CD4-positive, alpha-beta T cell treated with Interleukin-12 subunit alpha and Interleukin-12 subunit beta, for 1 hour (primary cell): ENCODE measurements around the gene H1-8.
"Not testable (repeated sequence)": the region's sequence is repeated elsewhere in the genome, so short reads cannot be mapped to it uniquely, and the experiment has no call there.

Experiments used
- DNase-seq: peaks from one replicate; pipeline ENCODE4 v3.0.0-alpha.2; 2020

H1-8 gene

DNA sequence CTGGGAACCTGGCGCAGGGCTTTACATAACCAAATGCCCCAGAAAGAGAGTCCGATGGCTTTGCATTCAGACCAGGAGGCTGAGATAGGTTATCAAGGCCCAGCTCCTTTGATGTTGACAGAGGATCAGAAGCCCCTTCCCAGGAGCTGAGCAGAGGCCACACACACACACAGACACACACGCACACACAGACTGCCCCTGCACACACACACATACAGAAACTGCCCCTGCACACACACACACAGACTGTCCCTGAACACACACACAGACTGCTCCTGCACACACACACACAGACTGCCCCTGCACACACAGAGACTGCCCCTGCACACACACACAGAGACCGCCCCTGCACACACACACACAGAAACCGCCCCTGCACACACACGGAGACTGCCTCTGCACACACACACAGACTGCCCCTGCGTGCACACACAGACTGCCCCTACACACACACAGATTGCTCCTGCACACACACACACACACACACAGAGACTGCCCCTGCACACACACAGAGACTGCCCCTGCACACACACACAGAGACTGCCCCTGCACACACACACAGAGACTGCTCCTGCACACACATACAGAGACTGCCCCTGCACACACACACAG lies 27.0 kb upstream of the H1-8 start:
- DNase-seq, result not testable (repeated sequence)

DNA sequence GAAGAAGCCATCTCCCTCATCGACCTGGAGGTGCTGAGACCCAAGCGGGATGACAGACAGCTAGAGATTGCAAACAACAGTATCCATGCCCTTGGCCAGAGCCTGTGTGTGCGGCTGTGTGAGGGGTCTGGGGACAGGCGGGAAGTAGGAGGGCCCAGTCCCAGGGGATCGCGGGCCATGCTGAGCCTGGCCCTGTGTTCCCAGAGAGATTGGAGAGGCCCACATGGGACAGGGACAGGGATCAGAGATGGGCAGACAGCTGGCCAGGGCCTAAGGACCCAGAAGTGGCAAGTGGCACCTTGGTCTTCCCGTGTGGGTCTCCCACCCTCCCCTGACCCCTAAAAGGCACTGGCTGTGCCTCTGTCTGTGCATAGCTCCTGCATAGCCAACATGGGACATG lies 25.5 kb upstream of the H1-8 start:
- DNase-seq, result no peak

DNA sequence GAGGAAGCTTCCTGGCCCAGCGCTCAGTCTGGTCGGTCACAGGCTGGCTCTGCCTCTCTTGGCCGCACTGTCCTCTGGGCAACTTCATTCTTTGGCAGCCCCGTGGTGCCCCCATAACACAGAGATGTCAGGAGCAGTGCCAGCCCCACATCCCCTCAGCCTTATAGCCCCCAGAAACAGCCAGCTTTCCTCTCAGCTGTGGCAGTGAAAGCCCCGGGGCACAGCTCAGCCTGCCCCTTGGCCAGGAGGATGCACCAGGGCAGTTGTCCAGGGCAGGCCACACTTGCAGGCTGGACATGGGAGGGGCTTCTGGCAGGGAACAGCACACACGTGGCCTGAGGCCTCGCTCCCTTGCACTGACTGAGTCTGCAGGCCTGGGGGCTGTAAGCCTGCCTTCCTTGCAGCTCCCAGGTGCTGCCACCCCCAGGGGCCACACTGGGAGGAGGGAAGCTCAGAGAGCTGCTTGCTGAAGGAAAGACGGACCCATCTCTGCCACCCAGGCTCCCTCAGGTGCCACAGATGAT lies 24.9 kb upstream of the H1-8 start:
- DNase-seq, result no peak

DNA sequence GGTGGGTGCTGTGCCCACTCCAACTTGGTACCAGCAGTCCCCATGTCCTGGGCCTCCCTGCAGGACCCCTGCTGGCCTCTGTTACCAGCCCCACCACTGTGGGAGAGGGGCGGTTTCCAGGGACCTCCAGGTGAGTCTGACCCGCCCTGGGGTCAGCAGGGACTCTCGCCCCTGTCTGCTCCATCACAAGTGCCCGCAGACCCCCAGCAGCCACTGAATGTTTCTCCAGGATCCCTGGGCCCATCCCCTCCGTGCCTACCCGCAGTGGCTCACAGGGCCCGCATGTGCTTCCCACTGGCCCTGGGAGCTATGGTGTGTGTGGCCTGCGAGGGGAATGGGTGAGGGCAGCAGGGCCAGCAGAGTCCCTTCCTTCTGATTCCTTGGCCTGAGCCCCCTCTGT lies 24.4 kb upstream of the H1-8 start:
- no peak for DNase-seq

DNA sequence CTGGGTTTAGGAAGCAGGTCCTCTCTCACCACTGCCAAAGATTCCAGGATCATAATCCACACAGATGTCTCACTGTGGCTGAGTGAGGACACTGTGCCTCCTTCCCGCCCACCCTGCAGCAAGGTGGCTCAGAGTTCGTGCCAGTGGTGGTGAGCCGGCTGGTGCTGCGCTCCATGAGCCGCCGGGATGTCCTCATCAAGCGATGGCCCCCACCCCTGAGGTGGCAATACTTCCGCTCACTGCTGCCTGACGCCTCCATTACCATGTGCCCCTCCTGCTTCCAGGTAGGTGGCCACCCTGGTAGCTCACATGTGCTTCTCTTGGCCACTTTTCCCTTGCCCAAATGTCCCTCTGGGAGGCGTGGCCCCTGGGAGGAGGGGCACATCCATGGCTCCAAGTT lies 23.5 kb upstream of the H1-8 start:
- no peak for DNase-seq

DNA sequence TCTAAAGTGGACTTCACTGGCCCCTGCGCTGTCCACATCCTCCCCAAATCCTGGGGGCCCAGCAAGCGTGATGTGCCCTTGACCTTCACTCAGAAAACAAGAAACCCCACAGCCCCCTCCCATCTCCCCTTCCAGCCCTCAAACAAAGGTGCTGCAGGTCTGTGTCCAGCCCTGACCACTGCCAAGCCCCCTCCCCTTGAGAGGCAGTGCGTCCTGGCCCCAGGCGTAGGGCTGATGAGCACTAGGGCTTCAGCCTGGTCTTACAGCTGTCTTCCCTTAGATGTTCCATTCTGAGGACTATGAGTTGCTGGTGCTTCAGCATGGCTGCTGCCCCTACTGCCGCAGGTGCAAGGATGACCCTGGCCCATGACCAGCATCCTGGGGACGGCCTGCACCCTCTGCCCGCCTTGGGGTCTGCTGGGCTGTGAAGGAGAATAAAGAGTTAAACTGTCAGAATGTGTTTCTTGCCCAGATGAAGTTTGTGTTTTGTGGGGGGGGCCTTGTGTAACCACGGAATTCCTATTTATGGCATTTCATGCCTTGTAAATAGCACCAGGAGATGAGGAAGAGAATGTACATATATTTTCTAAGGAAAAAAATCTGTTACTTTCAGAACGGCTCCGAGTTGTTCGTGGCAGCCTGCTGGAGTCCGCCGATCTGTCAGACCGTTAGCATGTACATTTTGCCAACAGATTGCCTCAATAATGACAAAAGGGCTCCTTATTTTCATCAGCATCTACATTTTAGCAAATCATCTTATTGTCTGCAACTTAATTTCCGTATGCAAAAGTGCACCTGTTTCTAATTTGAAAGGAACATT lies 22.9 kb upstream of the H1-8 start:
- DNase-seq, result no peak

DNA sequence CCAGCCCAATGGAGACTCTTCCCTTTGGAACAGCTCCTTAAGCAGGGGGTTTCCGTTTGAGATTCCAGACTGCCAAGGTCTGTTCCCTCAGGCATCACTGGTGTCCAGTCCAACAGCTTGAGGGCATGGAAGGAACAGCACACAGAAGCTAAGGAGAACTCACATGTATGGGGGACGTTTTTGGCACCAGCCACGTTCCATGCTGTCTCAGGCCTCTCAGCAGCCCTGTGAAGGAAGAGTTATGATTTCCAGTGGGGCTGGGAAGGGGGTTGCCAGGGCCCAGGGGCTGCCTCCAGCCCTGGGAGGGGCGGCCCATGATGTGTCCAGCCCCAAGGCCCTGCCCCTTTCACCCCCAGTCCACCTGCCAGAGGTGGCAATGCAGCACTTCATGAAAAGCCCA lies 22.0 kb upstream of the H1-8 start:
- no peak for DNase-seq

DNA sequence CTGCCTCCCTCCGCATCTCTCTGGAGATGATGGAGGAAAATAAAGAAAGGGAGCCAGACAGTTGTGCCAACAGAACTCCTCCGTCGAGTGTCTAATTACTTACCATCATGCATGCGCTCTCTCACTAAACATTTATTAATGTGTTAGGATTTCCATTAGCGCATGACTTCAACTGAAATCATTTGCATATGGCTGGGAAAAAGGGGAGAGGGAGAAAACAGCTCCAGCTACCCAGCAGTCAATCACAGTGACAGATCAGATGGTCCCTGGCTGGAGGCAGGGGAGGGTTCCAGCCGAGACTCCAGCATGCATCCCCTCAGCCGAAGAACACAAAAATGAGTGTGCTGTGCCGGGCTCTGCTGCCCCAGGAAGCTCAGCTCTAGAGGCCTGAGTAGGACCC lies 21.4 kb upstream of the H1-8 start:
- DNase-seq, result no peak

DNA sequence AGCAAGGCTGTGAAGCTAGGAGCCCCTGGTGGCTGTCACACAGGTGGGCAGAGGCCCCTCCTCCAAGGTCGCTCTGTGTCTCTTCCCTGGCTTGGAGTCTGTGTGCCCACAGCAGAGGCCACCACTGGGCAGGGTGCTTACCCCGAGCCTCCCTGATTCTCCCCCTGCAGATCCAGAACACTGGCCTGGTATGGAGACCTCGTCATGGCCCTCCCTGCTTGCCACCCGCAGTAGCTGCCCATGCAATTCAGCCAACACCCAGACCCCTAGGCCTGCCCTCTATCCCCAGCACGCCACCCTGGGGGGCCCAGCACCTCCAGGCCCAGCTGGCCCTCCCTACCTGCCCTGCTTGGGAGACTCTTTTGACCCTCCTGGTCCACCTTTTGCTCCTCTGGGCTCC lies 20.0 kb upstream of the H1-8 start:
- DNase-seq, result no peak

DNA sequence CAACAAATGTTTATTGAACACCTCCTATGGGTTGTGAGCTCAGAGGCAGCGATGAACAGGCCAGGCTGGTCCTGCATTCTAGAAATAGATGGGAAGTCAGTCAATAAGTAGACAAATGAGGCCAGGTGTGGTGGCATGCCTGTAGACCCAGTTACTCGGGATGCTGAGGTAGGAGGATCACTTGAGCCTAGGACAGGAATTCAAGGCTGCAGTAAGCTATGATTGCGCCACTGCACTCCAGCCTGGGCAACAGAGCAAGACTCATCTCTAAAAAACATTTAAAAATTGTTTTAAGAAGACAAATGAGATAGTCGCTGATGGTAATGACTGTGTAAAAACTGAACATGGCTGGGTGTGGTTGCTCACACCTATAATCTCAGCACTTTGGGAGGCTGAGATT lies 18.9 kb upstream of the H1-8 start:
- DNase-seq, result no peak

DNA sequence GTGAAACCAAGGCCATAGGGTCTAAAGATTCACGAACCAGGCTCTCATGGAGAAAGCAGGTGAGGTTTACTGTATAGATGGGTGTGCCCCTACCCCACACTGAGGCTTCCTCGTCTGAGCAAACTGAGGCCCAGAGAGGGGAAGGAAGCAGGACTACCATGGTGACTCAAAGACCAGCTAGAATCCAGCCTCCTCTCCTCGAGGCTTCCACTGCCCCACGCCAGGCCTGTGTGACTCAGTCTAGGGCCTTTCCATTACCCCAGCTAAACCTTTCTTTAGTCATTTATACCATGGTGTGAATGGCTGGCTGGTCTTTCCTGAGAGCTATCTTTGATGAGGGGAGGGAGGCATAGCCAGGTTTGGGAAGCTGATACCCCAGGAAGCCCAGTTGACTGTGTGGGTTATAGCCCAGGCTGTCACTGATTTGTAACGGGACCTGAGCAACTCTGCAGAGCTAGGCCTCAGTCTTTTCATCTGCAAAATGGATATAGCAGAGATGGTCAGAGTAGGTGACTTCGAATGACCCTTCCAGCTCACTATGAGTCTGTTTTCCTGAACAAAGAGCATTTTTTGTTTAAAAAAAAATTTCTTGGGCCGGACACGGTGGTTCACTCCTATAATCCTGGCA lies 17.5 kb upstream of the H1-8 start:
- no peak for DNase-seq

DNA sequence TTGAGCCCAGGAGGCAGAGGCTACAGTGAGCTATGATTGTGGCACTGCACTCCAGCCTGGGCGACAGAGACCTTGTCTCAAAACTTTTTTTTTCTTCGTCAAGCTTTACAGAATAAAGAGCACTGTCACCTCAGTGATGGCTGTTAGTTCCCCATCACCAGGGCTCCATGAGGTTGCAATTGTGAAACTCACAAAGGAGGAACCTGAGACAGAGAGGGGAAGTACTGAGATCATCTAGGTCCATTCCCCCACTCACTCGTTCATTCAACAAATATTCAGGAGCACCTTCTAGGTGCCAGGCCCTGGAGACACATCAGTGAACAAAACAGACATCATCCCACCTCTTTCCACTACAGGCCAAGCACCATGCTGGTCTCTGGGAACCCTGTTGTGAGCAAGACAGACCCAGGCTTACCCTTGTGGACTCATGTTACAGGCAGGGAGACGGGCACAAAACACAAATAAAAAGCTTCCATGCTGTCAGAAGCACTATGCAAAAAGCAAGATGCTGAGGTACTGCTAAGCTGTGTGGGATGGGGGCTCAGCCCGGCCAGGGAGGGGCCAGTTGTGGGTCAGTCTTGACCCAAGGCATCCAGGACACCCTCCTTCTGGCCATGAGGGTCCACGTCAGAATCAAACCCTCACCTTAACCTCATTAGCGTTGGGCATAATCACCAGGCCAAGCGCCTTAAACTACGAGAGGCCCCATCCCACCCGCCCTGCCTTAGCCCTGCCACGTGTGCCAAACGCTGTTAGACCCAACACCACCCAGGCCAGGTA lies 16.7 kb upstream of the H1-8 start:
- peak; percentile 8 for DNase-seq

DNA sequence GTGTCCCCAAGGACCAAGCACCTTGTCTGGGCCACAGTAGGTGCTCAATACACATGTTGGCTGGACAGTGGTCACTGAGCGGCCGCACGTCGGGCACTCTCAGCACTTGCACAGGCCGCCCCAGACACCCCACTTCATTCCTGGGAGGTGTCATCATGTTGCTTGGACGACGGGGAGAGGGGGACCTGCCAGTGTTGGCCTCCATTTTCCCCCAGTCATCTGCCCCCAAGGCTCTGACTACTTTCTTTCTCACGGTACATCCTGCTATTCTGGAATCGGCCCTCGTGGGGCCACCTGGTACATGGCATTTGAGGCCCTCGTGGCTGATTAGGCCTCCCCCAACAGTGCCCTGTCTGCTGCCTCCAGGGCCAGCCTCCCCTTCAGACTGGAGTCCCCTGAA lies 15.7 kb upstream of the H1-8 start:
- DNase-seq, result no peak

DNA sequence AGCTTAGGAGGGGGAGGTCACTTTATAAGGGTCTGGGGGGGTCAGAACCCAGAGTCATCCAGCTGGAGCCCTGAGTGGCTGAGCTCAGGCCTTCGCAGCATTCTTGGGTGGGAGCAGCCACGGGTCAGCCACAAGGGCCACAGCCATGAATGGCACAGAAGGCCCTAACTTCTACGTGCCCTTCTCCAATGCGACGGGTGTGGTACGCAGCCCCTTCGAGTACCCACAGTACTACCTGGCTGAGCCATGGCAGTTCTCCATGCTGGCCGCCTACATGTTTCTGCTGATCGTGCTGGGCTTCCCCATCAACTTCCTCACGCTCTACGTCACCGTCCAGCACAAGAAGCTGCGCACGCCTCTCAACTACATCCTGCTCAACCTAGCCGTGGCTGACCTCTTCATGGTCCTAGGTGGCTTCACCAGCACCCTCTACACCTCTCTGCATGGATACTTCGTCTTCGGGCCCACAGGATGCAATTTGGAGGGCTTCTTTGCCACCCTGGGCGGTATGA lies 14.3 kb upstream of the H1-8 start, which contains the start of gene RHO:
Gene RHO (plus strand): TSS at position 51 of the 512 bp plus-strand sequence. CDS start 95 bp downstream, at position 146.
- DNase-seq, result no peak

DNA sequence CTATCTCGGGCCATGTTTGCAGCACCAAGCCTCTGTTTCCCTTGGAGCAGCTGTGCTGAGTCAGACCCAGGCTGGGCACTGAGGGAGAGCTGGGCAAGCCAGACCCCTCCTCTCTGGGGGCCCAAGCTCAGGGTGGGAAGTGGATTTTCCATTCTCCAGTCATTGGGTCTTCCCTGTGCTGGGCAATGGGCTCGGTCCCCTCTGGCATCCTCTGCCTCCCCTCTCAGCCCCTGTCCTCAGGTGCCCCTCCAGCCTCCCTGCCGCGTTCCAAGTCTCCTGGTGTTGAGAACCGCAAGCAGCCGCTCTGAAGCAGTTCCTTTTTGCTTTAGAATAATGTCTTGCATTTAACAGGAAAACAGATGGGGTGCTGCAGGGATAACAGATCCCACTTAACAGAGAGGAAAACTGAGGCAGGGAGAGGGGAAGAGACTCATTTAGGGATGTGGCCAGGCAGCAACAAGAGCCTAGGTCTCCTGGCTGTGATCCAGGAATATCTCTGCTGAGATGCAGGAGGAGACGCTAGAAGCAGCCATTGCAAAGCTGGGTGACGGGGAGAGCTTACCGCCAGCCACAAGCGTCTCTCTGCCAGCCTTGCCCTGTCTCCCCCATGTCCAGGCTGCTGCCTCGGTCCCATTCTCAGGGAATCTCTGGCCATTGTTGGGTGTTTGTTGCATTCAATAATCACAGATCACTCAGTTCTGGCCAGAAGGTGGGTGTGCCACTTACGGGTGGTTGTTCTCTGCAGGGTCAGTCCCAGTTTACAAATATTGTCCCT lies 13.4 kb upstream of the H1-8 start:
- no peak for DNase-seq

DNA sequence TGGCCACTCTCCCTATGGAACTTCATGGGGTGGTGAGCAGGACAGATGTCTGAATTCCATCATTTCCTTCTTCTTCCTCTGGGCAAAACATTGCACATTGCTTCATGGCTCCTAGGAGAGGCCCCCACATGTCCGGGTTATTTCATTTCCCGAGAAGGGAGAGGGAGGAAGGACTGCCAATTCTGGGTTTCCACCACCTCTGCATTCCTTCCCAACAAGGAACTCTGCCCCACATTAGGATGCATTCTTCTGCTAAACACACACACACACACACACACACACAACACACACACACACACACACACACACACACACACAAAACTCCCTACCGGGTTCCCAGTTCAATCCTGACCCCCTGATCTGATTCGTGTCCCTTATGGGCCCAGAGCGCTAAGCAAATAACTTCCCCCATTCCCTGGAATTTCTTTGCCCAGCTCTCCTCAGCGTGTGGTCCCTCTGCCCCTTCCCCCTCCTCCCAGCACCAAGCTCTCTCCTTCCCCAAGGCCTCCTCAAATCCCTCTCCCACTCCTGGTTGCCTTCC lies 12.7 kb upstream of the H1-8 start:
- DNase-seq, result no peak

DNA sequence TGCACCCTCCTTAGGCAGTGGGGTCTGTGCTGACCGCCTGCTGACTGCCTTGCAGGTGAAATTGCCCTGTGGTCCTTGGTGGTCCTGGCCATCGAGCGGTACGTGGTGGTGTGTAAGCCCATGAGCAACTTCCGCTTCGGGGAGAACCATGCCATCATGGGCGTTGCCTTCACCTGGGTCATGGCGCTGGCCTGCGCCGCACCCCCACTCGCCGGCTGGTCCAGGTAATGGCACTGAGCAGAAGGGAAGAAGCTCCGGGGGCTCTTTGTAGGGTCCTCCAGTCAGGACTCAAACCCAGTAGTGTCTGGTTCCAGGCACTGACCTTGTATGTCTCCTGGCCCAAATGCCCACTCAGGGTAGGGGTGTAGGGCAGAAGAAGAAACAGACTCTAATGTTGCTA lies 12.2 kb upstream of the H1-8 start:
- DNase-seq, result no peak

DNA sequence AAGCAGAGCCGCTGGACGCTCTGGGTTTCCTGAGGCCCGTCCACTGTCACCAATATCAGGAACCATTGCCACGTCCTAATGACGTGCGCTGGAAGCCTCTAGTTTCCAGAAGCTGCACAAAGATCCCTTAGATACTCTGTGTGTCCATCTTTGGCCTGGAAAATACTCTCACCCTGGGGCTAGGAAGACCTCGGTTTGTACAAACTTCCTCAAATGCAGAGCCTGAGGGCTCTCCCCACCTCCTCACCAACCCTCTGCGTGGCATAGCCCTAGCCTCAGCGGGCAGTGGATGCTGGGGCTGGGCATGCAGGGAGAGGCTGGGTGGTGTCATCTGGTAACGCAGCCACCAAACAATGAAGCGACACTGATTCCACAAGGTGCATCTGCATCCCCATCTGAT lies 11.3 kb upstream of the H1-8 start:
- DNase-seq, result no peak

DNA sequence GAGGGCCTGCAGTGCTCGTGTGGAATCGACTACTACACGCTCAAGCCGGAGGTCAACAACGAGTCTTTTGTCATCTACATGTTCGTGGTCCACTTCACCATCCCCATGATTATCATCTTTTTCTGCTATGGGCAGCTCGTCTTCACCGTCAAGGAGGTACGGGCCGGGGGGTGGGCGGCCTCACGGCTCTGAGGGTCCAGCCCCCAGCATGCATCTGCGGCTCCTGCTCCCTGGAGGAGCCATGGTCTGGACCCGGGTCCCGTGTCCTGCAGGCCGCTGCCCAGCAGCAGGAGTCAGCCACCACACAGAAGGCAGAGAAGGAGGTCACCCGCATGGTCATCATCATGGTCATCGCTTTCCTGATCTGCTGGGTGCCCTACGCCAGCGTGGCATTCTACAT lies 10.7 kb upstream of the H1-8 start:
- DNase-seq, result no peak

DNA sequence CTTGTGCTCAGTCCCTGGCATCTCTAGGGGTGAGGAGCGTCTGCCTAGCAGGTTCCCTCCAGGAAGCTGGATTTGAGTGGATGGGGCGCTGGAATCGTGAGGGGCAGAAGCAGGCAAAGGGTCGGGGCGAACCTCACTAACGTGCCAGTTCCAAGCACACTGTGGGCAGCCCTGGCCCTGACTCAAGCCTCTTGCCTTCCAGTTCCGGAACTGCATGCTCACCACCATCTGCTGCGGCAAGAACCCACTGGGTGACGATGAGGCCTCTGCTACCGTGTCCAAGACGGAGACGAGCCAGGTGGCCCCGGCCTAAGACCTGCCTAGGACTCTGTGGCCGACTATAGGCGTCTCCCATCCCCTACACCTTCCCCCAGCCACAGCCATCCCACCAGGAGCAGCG lies 9.6 kb upstream of the H1-8 start:
- no peak for DNase-seq

DNA sequence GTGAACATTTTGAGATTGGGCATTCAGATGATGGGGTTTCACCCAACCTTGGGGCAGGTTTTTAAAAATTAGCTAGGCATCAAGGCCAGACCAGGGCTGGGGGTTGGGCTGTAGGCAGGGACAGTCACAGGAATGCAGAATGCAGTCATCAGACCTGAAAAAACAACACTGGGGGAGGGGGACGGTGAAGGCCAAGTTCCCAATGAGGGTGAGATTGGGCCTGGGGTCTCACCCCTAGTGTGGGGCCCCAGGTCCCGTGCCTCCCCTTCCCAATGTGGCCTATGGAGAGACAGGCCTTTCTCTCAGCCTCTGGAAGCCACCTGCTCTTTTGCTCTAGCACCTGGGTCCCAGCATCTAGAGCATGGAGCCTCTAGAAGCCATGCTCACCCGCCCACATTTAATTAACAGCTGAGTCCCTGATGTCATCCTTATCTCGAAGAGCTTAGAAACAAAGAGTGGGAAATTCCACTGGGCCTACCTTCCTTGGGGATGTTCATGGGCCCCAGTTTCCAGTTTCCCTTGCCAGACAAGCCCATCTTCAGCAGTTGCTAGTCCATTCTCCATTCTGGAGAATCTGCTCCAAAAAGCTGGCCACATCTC lies 8.4 kb upstream of the H1-8 start:
- no peak for DNase-seq
